Uterus (tissue), 4 donors: ENCODE results near the gene SETBP1. TPM values are rescaled to one million over a fixed set of nuclear protein-coding genes. Genes with fewer than 3 reads are reported as not detected.
A peak's percentile ranks its signal among the peaks of the same experiment; 100 is the strongest.

Experiments
- DNase-seq, 2 donors: peaks; one replicate each; pipeline ENCODE4 v3.0.0-alpha.2; 2019 to 2020
- H3K27ac ChIP-seq, 2 donors: fragments of 200-600 bp; sonication (generic); 1 replicate in 1 of 2; 2 replicates in 1 of 2; pipeline ENCODE4 v1.5.1; 2016 to 2018
- H3K27me3 ChIP-seq, 2 donors: fragments of 200-600 bp; sonication (generic); one replicate each; pipeline ENCODE4 v1.5.1; 2018 to 2019; ENCODE audit warnings: control low read depth in 1 of 2
- H3K36me3 ChIP-seq, 2 donors: fragments of 200-600 bp; sonication (generic); one replicate each; pipeline ENCODE4 v1.5.1; 2019; ENCODE audit warnings: control low read depth in 1 of 2
- H3K4me1 ChIP-seq, 2 donors: fragments of 200-600 bp; sonication (generic); one replicate each; pipeline ENCODE4 v1.5.1; 2018 to 2019; ENCODE audit warnings: control low read depth in 1 of 2
- H3K4me3 ChIP-seq, 2 donors: fragments of 200-600 bp; sonication (generic); 1 replicate in 1 of 2; 2 replicates in 1 of 2; pipeline ENCODE4 v1.5.1; 2018 to 2019; ENCODE audit warnings: mild to moderate bottlenecking in 1 of 2
- H3K9me3 ChIP-seq, 2 donors: fragments of 200-600 bp; sonication (generic); one replicate each; pipeline ENCODE4 v1.5.1; 2019; ENCODE audit warnings: control low read depth in 1 of 2
- CTCF ChIP-seq, 4 experiments: fragments of 200-600 bp in 2 of 4; fragments of 450-650 bp in 2 of 4; sonication (generic) in 2 of 4; IDR thresholded peaks; one replicate each; pipeline ENCODE4 v1.5.1; 2016 to 2019; ENCODE audit warnings: antibody characterized with exemption in 4 of 4, mild to moderate bottlenecking in 2 of 4, moderate library complexity in 1 of 4
- POLR2A ChIP-seq, 2 donors: fragments of 450-650 bp; IDR thresholded peaks; one replicate each; pipeline ENCODE4 v1.6.1; 2016; ENCODE audit warnings: antibody characterized with exemption in 2 of 2, mild to moderate bottlenecking in 1 of 2, moderate library complexity in 1 of 2
- intact Hi-C: fragments of 100-400 bp; cut with DNase I; formaldehyde crosslinking; loops from one replicate; pipeline ENCODE4 v1.15.1; 2023; ENCODE audit warnings: low total_unique reads
- total RNA-seq, 4 donors: library from RNA; depleted of rRNA in 3 of 4; stranded (reverse); fragments of >200 nt in 3 of 4; gene quantifications; one replicate each; pipeline versions ENCODE4 v1.1.0 to v1.2.4, GENCODE V29; 2014 to 2023
- donor health status: DM: yes; HTN: yes; CAD: no.

The SETBP1 gene
- total RNA-seq, 4 donors from 2014 or later = 16.8 to 74.0 (median 36.9) TPM

GRCh38 chr18:44911773-44912172, 231.1 kb downstream of the SETBP1 start:
- Histone ChIP-seq H3K27me3 (no peaks in the 10 kb centered on the region), H3K4me1 (no peaks in the 10 kb centered on the region), H3K4me3 (no peak overlapping the region), H3K9me3 (no peaks in the 10 kb centered on the region), H3K27ac (no peak overlapping the region), H3K36me3 (no peaks in the 10 kb centered on the region)
- no peak for TF ChIP-seq CTCF (IDR thresholded peaks at IDR 0.05)
- TF ChIP-seq POLR2A (IDR thresholded peaks at IDR 0.05) = no peak
- no peak for DNase-seq
- intact Hi-C loops = no loop called here

GRCh38 chr18:44912740-44913478, 232.2 kb downstream of the SETBP1 start:
- Histone ChIP-seq H3K9me3 (no peaks in the 10 kb centered on the region), H3K4me1 (no peaks in the 10 kb centered on the region), H3K27me3 (no peaks in the 10 kb centered on the region), H3K4me3 (no peak overlapping the region), H3K27ac (no peak overlapping the region), H3K36me3 (no peaks in the 10 kb centered on the region)
- DNase-seq = no peak
- TF ChIP-seq POLR2A (IDR thresholded peaks at IDR 0.05) (no peak), CTCF (IDR thresholded peaks at IDR 0.05) (no peak)
- intact Hi-C loops = no loop called here

- Histone ChIP-seq H3K4me1 (peaks cover 0 to 4% of the 10 kb centered on the region in 2 donors), H3K4me3 (no peak overlapping the region), H3K36me3 (no peaks in the 10 kb centered on the region), H3K9me3 (no peaks in the 10 kb centered on the region), H3K27ac (no peak overlapping the region), H3K27me3 (no peaks in the 10 kb centered on the region)
- intact Hi-C loops = no loop called here
- no peak for TF ChIP-seq CTCF (IDR thresholded peaks at IDR 0.05)
- no peak for TF ChIP-seq POLR2A (IDR thresholded peaks at IDR 0.05)
- DNase-seq = no peak
Measured at GRCh38 chr18:44914028-44914427, 233.3 kb downstream of the SETBP1 start.

GRCh38 chr18:44915213-44915612, 234.5 kb downstream of the SETBP1 start:
- intact Hi-C loops = no loop called here
- Histone ChIP-seq H3K27me3 (no peaks in the 10 kb centered on the region), H3K9me3 (no peaks in the 10 kb centered on the region), H3K27ac (peak overlapping the region; percentile 65 to 68), H3K4me3 (no peak overlapping the region), H3K4me1 (peaks cover 0 to 4% of the 10 kb centered on the region in 2 donors), H3K36me3 (no peaks in the 10 kb centered on the region)
- no peak for DNase-seq
- TF ChIP-seq POLR2A (IDR thresholded peaks at IDR 0.05) (no peak), CTCF (IDR thresholded peaks at IDR 0.05) (no peak)

- Histone ChIP-seq H3K27ac (peak overlapping the region; percentile 65 to 68), H3K36me3 (no peaks in the 10 kb centered on the region), H3K9me3 (no peaks in the 10 kb centered on the region), H3K4me1 (peaks cover 0 to 4% of the 10 kb centered on the region in 2 donors), H3K27me3 (no peaks in the 10 kb centered on the region), H3K4me3 (no peak overlapping the region)
- DNase-seq = no peak
- TF ChIP-seq POLR2A (IDR thresholded peaks at IDR 0.05) (no peak), CTCF (IDR thresholded peaks at IDR 0.05) (no peak)
- intact Hi-C loops = no loop called here
Measured at GRCh38 chr18:44915661-44916060, 235.0 kb downstream of the SETBP1 start.
